HG02763 (cell line): ENCODE results near the gene CD300LB.
"Not testable (repeated sequence)": the region's sequence is repeated elsewhere in the genome, so short reads cannot be mapped to it uniquely, and the experiment has no call there.

Source experiments
- ATAC-seq: cut with Tn5 transposase; IDR thresholded peaks from one replicate; pipeline ENCODE4 v1.9.1; 2021; ENCODE audit warnings: mild to moderate bottlenecking, moderate library complexity; ENCODE audit not compliant: unreplicated experiment

Gene CD300LB

DNA sequence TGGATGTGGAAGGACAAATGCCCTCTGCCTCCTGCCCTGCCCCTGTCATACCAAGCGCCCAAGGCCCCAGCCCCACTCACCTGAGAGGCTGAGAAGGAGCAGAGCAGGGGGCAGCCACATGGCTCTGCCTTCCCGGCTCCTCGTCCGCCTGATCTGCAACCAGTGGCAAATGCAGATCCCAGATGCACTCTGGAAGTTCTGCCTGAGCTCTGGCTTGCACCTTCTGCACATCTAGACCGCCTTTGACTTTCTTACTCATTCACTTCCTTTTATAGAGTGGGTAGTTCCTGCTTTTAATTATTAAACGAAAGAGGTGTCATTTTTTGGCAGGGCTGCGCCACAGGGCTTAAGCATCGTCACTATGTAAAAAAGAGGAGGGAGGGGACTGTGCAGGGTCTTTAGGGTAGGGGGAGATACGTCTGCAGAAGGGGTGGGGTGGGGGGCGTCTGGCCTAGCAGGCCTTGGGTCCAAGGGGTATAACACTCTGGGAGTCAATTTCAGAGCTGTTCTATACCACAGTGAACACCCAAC is at the start of gene CD300LB:
Gene CD300LB (minus strand): TSS at position 245 of the 531 bp plus-strand sequence. CDS start 125 bp downstream, at position 120.
- ATAC-seq: no peak

DNA sequence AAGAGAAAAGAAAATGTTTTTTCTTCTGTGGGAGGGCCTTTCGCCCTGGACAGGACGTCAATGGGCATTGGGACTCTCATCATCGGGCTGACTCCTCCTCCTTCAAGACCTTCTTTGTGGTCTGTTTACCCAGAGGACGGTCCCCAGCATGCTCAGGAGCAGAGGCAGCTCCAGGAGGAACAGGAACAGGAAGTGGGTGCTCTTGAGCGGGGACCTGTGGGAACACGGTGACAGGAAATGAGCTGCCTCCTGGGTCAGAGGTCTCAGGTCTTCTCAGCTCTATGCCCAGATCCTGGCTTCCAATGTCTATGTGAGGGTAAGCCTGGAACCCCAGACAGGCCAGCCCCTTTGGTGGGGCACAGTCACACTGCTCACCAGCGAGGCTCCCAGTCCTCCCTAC is 48.6 kb upstream of the CD300LB start:
- ATAC-seq: no peak

DNA sequence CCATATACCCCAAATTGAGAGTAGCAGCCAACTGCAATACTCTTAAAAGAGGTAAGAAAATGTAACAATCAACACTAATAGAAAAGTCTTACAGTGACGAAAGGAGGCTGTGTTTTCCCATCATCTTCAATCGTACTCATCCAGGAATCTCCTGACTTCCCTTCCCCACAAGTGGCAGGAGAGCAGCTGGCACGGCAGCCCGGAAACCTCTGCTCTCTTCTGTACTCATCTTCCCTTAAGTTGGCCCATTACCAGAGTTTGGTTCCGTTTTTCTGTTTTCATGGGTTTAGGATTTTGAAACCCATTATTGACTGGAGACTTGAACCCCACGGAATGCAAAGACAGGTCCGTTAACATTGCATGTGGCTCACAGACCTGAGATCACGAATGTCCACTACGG is 47.7 kb upstream of the CD300LB start:
- no peak for ATAC-seq

DNA sequence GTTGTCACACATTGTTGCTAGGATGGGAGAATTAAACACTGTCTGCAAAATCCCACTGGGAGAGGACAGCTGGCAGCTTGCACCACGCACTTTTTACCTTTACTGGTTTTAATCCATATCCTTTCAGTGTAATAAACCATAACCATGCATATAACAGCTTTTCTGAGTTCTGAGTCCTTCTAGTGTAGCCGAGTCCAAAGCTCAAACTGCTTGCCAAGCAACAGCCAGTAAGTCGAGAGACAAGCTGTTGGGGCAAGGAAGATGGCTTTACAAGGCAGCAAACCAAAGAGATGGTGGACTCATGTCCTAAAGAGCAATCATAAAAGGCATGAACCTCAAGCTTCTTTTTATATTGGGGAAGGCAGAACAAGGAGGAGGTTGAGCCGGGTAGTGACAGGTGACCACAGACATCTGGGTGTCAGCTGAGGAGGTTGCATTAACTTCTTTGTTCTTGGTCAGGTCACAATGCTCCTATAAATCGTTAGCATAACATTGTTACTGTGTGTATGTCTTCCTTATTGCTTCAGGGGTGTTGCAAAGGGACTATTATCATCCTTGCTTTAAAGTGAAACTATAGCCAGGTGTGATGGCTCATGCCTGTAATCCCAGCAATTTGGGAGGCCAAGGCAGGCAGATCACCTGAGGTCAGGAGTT is 43.3 kb upstream of the CD300LB start:
- no peak for ATAC-seq

DNA sequence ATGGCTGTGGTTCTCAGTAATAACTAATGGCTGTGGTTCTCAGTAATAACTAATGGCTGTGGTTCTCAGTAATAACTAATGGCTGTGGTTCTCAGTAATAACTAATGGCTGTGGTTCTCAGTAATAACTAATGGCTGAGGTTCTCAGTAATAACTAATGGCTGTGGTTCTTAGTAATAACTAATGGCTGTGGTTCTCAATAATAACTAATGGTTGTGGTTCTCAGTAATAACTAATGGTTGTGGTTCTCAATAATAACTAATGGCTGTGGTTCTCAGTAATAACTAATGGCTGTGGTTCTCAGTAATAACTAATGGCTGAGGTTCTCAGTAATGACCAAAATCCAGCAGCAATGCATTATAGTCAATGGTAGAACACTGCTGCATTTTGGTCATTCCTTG is 42.4 kb upstream of the CD300LB start:
- not testable (repeated sequence) for ATAC-seq

GRCh38 chr17:74573169-74573568 is 41.9 kb upstream of the CD300LB start:
- no peak for ATAC-seq

DNA sequence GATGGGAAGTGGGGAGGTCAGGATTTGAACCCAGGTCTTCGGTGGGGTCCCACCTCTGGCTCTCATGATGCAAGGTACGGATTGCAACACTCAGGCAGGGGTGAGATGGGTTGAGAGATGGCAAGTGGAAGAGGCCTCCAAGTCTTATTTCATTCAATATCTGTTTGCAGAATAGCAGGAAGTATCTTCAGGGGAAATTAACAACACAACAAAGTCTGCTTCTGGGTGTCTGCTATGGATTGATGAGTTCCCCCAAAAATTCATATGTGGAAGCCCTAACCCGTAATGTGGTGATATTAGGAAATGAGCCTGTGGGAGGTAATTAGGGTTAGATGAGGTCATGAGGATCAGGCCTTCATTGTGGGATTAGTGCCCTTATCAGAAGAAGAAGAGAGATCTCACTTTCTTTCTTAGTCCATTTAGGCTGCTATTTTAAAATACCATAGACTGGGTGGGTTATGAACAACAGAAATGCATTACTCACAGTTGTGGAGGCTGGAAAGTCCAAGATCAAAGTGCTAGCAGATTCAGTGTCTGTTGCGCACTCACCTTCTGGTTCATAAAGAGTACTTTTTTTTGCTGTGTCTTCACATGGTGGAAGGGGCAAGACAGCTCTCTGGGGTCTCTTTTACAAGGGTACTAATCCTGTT is 40.5 kb upstream of the CD300LB start:
- ATAC-seq: no peak

GRCh38 chr17:74569020-74570003 is 38.0 kb upstream of the CD300LB start:
- no peak for ATAC-seq

DNA sequence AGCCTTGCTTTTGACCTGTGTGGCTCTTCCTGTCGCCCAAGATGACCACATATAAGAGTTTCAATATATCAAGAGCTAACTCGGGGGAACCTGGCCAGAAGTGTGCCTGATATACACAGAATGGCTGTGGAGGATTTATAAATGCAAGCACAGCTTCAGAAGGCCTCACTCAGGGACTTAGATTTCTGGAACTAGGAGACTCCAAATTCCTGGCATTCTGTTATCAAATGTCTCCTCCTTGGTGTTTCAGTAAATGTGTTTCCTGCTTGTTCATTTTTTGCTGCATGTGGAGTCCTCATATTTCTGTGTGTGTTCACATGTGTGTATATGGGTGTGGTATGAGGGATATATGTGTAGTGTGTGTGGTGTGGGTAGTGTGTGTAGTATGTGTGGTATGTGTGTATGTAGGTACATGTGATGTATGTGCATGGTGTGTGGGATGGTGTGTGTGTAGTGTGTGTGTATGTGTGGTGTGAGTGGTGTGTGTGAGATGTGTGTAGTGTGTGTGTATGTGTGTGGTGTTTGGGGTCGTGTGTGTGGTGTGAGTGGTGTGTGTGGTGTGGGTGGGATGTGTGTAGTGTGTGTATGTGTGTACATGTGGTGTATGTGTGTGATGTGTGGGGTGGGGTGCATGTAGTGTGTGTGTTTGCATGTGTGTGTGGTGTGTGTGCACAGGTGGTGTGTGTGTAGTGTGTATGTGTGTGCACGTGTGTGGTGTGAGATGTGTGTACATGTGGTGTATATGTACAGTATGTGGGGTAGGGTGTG is 37.0 kb upstream of the CD300LB start:
- no peak for ATAC-seq

GRCh38 chr17:74567397-74567796 is 36.1 kb upstream of the CD300LB start, which contains the start of gene CD300H:
Gene CD300H (minus strand): TSS chr17:74567509.
- ATAC-seq: no peak

- ATAC-seq: no peak
Observed at GRCh38 chr17:74566132-74566753, 35.0 kb upstream of the CD300LB start.

GRCh38 chr17:74565126-74565525 is 33.9 kb upstream of the CD300LB start:
- ATAC-seq: no peak

DNA sequence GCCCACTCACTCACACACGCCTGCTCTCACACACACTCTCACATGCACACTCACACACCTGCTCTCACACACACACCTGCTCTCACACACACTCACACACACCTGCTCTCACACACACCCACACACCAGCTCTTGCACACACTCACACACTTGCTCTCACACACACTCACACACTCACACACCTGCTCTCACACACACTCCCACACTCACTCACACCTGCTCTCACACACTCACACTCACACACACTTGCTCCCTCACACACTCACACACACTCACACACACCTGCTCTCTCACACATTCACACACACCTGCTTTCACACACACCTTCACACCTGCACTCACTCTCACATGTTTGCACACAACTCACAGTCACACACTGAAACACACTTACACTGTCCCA is 32.1 kb upstream of the CD300LB start:
- ATAC-seq: no peak

DNA sequence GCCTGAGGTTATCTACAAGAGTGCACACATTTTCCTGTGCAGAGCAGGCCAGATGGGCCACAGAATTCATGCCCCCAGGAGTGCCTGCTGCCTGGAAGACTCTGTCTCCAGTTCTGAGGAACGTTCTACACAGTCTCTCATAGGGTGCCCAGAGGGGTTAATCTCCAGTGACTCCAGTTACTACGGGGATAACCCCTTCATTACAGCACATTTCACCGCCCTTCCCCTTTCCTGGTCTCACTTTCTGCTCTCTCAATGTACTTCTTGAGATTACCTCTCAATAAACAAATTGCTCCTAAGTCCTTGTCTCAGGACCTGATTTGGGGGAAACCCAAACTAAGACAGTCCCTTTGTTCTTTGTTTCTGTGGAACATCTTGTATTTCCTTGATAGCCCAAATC is 30.3 kb upstream of the CD300LB start:
- no peak for ATAC-seq

- no peak for ATAC-seq
Observed at GRCh38 chr17:74558882-74559519, 27.7 kb upstream of the CD300LB start.

GRCh38 chr17:74558402-74558801 is 27.1 kb upstream of the CD300LB start:
- not testable (repeated sequence) for ATAC-seq

- no peak for ATAC-seq
Observed at GRCh38 chr17:74555427-74555940, 24.2 kb upstream of the CD300LB start.

GRCh38 chr17:74554909-74555308 is 23.6 kb upstream of the CD300LB start:
- ATAC-seq: no peak

DNA sequence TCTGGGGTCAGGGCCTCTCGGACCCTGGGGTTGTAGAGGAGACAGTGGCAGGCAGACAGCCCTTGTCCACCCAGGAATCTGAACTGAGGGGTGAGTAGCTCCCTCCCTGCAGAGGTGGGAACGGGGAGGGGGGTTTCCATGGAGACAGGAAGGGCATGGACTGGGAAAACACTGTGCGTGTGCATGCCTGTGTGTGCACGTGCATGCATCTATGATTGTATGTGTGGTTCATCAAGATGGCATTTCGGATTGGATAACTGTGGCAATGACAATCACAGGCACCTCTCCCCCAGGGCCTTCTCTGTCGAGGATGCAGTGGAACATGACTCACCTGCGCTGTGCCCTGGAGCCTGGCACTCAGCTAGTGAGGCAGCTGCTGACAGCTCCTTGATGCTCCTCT is 20.8 kb upstream of the CD300LB start:
- no peak for ATAC-seq
